Measurements from ENCODE around the gene ANKRD6.
"Not testable (repeated sequence)": the region's sequence is repeated elsewhere in the genome, so short reads cannot be mapped to it uniquely, and the experiment has no call there.

Gene ANKRD6

DNA sequence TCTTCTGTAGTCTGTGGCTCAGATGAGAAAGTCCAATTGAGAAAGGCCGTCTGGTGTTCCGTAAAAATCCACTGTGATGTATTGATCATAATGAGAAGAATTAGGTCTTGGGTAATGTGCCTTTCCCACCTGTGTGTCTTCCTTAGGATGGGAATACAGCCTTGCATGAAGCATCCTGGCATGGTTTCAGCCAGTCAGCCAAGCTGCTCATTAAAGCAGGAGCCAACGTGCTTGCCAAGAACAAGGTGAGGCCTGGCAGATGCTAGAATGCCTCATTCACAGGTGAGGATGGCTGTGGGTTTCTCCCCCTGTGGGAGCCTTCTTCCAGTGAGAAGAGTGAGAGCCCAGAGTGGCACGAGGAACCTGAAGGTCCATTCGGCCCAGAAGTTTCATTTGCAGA, 172.9 kb downstream of the ANKRD6 start:
- no peak for DNase-seq

DNA sequence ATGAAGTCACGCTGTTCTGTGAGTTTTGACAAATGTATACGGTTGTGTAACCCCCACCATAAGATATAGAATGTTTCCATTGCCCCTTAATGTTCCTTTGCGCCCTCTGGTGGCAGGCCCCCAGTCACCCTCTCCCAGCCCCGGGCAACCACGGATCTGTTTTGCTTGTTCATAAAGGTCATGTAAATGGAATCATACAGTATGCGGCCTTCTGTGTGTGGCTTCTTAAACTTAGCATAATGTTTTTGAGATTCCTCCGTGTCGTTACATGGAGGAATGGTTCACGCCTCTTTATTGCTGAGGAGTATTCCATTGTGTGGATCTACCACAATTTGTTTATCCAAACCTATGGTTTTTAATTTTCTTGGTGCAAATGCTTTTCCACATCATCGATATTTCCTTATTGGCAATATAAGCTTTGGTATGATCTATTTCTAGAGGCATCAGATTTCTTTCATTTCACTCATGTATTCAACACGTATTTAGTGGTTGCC, 177.2 kb downstream of the ANKRD6 start:
- peak; percentile 7 for DNase-seq

DNA sequence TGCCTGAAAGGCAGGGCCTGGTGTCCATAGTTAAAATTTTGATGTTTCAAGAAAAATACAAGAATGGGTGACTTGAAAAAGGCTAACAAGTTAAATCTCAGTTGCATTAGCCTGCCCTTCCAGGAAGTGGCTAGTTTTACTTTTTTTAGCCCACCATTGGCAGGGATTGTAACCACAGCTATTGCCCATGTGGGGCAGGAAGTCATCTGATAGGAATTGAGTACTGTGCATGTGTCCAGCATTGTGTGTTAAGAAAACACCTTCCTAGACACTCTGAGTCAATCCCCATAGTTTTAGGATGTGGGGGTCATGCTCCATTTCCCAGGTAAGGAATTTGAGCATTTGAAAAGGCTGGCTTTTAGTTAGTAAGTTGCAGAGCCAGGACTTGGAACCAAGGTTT, 178.7 kb downstream of the ANKRD6 start:
- DNase-seq: no peak

- no peak for DNase-seq
Measured at GRCh38 chr6:89612121-89612520, 179.2 kb downstream of the ANKRD6 start.

DNA sequence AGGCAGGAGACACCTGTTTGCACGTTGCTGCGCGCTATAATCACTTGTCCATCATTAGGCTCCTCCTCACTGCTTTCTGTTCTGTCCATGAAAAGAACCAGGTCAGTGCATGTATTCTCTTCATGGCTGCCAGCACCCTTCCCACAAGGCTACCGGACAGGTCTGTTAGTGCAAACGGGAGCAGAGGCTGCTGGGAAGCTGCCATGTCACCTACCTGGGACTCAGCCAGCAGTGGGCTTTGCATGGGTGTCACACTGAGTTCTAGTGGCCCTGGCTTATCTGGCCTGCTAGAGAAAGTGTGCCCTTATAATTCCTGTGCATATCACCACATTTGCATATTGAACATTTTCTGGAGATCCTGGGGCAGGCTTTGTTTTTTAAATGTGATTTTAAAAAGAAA, 180.8 kb downstream of the ANKRD6 start:
- DNase-seq: no peak

- no peak for DNase-seq
Measured at GRCh38 chr6:89615882-89616281, 182.9 kb downstream of the ANKRD6 start.

- no peak for DNase-seq
Measured at GRCh38 chr6:89616531-89616930, 183.6 kb downstream of the ANKRD6 start.

DNA sequence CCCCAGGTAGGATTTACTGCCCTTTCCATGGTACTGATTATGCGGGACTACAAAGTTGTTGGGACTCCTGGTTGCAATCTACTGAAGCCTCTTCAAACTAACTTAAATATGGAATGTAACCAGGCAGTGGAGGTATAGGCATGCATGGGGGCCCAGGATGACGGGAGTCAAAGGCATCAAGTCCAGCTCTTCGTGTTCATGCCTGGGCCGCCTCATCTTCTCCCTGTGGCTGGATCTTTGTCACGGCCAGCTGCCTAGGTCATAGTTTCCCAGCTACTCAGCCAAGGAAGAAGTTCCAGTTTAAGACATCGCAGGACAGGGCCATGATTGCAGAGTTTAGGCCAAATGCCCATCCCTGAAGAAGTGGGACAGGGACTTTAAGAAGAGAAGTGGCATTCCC, 185.1 kb downstream of the ANKRD6 start:
- no peak for DNase-seq

GRCh38 chr6:89619567-89619966, 186.6 kb downstream of the ANKRD6 start:
- no peak for DNase-seq

- no peak for DNase-seq
Measured at GRCh38 chr6:89623749-89624148, 190.8 kb downstream of the ANKRD6 start.

DNA sequence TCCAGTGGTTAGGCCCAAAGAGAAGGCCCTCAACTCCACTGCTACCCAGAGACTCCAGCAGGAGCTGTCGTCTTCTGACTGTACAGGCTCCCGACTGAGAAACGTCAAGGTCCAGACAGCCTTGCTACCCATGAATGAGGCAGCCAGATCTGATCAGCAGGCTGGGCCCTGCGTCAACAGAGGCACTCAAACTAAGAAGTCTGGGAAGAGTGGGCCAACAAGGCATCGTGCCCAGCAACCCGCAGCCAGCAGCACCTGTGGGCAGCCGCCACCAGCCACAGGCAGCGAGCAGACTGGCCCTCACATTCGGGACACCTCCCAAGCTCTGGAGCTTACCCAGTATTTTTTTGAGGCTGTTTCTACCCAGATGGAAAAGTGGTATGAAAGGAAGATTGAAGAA, 197.5 kb downstream of the ANKRD6 start:
- DNase-seq: no peak

DNA sequence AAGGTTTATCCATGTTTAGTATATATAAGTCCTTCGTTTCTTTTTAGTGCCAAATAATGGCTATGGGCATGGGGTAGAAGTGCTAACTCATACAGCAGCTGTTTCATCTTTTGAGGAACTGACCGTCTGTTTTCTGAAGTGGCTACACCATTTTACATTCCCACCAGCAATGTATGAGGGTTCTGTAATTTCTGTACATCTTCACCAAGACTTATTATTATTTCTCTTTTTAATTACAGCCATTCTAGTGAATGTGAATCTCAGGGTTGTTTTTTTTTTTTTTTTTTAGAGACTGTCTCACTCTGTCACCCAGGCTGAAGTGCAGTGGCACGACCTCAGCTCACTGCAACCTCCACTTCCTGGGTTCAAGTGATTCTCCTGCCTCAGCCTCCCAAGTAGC, 203.5 kb downstream of the ANKRD6 start:
- DNase-seq: not testable (repeated sequence)

GRCh38 chr6:89637960-89638319, 205.0 kb downstream of the ANKRD6 start:
- no peak for DNase-seq

- peak; percentile 75 for DNase-seq
Measured at GRCh38 chr6:89638320-89639195, 205.6 kb downstream of the ANKRD6 start, which contains the start of gene LYRM2. Gene LYRM2 (minus strand): TSS chr6:89638747. CDS start chr6:89638716, 31 bp downstream.

DNA sequence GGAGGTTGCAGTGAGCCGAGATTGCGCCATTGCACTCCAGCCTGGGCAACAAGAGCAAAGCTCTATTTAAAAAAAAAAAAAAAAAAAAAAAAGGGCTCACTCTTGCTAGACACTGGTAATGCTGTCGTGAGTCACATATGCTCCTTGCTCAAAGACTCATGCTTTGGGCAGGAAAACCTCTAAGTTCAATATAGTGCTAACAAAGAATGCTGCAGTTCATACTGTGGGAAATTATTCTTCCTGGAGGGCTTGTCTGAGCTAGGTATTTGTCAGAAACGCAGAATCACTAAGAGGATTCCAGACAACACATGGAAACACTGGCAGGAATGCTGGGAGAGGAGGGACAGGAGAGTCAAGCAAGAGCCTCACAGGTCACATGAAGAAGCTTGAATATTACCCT, 207.9 kb downstream of the ANKRD6 start:
- no peak for DNase-seq

- DNase-seq: not testable (repeated sequence)
Measured at GRCh38 chr6:89641581-89641980, 208.6 kb downstream of the ANKRD6 start.

DNA sequence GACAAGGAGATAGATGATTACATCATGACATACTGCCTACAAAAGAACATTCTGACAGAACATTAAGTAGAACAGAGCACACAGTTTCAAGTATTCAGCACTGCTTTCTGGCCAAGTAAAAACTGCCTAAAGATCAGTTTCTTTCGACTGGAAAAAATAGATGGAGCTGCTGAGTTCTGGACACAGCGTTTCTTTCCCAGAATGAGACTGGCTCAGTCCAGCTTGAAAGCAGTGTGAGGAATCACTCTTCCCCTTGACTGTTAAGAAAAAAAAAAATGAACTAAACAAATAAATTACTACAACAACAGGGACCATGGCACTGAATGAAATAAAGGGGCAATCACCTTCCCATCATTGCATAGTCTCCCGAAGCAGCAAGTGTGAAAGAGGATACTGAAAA, 210.0 kb downstream of the ANKRD6 start:
- no peak for DNase-seq

DNA sequence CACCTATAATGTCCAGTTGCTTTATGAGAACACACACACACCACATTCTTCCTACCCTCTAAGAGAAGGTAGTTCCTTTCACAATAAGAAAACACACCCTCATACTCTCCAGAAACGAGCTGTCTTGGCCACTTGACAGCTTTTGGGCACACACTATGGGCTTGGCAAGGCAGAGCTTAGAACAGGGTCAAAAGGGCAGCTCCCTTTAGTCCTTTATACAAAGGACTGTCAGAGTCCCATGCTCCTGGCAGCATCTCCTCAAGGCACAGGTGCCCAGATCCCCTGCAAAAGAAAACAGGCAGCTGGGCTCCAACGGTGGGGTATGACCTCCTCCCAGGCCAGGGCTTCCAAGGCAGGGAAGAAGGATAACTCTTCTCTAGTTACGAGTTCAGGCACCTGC, 210.5 kb downstream of the ANKRD6 start:
- DNase-seq: no peak

DNA sequence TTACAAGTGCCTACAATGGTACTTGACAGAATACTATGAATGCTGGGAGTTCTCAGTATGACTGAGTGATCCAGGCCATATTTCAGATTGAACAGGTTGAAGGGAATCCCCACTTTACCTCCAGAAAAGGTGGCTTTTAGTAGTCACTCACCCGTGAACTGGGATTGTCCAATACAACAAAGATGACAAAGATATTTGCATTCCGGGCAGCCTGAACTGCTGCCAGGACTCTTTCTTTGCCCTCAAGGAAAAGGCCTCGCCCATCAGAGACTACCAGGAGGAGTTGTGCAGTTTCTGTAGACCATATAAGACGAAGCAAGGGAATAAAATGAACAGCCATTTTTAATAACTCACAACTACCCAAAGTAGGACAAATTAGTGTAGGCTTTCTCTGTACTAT, 211.9 kb downstream of the ANKRD6 start:
- no peak for DNase-seq

DNA sequence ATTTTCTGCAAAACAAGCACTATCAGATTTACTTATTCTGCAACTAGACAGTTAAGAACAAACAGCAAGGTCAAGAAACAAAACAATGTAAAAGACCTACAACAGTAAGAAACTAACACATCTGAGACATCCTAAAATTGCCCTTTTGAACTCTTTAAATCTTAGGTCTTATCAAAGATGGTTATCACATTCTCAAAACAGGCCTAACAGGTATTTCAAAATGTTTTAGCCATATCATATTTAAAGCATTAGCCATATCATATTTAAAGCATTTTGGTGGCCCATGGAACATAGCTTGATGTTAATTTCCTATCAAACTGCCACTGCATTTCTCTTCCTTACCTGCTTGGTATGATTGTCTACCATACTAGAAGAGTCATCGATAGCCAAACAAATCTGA, 216.7 kb downstream of the ANKRD6 start:
- DNase-seq: no peak

GRCh38 chr6:89650579-89650978, 217.6 kb downstream of the ANKRD6 start:
- DNase-seq: no peak

DNA sequence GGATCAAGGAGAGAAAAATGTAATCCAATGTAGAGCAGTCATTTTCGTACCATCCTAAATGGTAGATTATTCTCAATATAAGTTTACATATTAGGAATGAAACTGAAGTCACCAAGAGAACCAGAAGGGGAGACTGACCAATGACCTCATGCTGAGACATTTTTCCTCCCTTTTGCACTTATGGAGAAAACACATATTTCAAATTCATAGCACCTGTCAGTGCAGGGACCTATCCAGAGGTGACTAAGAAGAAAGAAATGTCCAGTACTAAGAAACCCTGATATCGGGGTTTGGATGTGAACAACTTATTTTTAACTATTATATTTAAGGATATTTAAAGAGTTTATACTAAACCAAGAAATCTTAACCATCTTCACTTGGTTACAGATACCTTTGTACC, 222.2 kb downstream of the ANKRD6 start:
- no peak for DNase-seq

- no peak for DNase-seq
Measured at GRCh38 chr6:89657445-89658158, 224.7 kb downstream of the ANKRD6 start.

- DNase-seq: no peak
Measured at GRCh38 chr6:89660981-89661380, 228.0 kb downstream of the ANKRD6 start.

Data from NCI-H510A (cell line).